AG09319 (cell line): ENCODE data around the gene BIK.
A peak's percentile ranks its signal among the peaks of the same experiment; 100 is the strongest.

Experiments used
- DNase-seq: peaks from one replicate; pipeline ENCODE4 v3.0.0-alpha.2; 2010; ENCODE audit warnings: low read depth; ENCODE audit errors: extremely low read depth
- CTCF ChIP-seq: IDR thresholded peaks from 2 replicates; pipeline ENCODE4 v1.5.1; 2011; ENCODE audit warnings: low read depth, mild to moderate bottlenecking, inconsistent platforms, low read length, moderate library complexity

The BIK gene

GRCh38 chr22:43129426-43130425, 19.2 kb downstream of the BIK start:
- no peak for TF ChIP-seq CTCF
- DNase-seq, result no peak

GRCh38 chr22:43131773-43132501, 21.4 kb downstream of the BIK start:
- no peak for TF ChIP-seq CTCF
- no peak for DNase-seq

GRCh38 chr22:43133401-43133800, 22.9 kb downstream of the BIK start:
- DNase-seq, result no peak
- no peak for TF ChIP-seq CTCF

- no peak for DNase-seq
- TF ChIP-seq CTCF, result no peak
Measured at GRCh38 chr22:43134553-43134952, 24.0 kb downstream of the BIK start.

- no peak for TF ChIP-seq CTCF
- no peak for DNase-seq
Measured at GRCh38 chr22:43135565-43135964, 25.0 kb downstream of the BIK start.

GRCh38 chr22:43136255-43136654, 25.7 kb downstream of the BIK start:
- DNase-seq, result no peak
- TF ChIP-seq CTCF, result peak; percentile 65

GRCh38 chr22:43136801-43137200, 26.3 kb downstream of the BIK start:
- TF ChIP-seq CTCF, result no peak
- DNase-seq, result no peak
